SKM-1 treated with dmso at 0.1 percent for 144 hours (cell line): ENCODE results near the gene SORCS2.

Source experiments
- DNase-seq: peaks from one replicate; lab custom pipeline; 2025; ENCODE audit not compliant: unreplicated experiment; lab: John Stamatoyannopoulos, UW

SORCS2 gene

DNA sequence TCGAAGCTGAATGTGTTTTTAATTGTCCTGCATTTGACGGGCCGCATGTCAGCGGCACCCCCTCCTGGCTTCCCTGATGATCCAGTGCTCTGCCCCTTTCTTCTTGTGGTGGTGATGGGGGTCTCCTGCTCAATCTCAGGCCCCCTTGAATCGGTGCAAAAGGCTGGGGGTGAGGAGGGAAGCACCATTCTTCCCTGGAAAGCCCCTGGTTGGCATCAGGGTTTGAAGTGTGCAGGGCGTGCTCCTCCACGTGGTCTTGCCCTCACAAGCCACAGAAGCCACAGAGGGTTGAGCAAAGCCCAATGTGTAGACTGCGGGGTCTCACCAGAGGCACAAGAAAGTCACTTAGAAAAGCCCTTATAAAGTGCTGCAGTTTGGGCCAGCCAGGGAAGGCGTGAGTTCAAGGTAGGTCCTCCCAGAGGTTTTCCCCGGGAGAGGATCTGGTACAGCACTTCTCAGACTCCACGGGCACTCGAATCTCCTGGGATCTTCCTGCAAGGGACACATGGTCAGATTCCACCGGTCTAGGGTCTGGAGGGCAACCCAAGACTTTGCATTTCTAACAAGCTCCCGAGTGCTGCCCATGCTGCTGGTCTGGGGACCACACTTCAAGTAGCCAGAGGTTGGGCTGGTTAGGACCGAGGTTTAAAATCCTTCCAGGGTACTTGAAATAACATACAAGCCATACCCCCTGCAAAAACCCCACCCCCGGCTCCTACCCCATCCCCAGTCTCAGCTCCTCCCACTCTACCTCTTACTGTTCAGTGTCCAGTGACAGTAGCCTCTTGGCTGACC lies 207.3 kb downstream of the SORCS2 start:
- DNase-seq, result no peak

GRCh38 chr4:7400671-7401298 lies 208.4 kb downstream of the SORCS2 start:
- DNase-seq, result no peak

GRCh38 chr4:7402526-7402925 lies 210.2 kb downstream of the SORCS2 start:
- DNase-seq, result no peak

GRCh38 chr4:7403001-7403400 lies 210.7 kb downstream of the SORCS2 start:
- DNase-seq, result no peak

DNA sequence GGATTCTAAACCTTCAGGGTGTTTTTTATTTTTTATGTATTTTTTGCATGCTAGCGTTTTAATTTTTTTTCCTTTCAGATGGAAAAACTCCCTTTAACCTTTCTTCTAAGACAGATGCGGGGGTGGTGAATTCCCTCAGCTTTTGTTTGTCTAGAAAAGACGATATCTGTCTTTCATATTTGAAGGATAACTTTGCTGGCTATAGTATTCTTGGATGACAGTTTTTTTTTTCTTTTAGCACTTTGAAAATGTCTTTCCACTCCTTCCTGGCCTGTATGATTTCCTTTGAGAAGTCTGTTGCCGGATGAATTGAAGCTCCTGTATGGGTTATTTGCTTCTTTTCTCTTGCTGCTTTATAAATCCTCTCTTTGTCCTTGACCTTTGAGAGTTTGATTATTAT lies 215.8 kb downstream of the SORCS2 start:
- no peak for DNase-seq

DNA sequence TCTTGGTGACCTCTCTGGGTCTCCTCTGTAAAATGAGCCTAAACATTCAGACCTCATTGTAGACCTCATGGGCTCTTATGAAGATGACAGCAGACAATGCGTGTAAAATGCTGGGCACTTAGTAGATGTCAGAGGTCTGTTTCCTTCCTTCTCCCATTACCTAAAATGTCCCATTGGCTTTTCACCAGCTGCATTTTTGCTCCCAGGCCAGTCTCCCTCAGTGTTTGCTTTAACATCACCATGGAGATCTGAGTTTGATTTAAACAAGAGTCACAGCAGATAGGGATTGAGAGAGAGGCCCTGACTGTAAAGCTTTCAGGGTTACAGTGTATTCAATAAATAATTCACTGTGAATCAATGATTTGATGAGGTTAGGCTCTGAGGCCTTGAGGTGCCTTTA lies 218.1 kb downstream of the SORCS2 start:
- DNase-seq, result no peak

DNA sequence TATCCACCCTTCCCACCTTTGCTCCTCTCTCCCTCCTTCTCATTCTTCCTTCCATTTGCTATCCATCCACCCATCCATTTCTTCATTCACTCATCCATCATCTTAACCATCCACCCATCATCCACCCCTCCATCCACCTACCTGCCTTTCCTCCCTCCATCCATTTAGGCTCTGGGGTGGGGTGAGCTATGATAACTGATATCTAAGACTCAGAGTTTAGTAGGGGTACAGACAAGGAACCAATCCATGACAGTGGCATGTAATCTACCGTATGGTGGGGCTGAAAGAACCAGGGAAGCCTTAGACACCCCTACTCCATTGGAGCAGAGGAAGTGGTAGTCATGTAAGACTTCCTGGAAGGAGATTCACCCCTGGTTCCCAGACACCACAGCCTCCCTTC lies 219.2 kb downstream of the SORCS2 start:
- DNase-seq, result no peak

DNA sequence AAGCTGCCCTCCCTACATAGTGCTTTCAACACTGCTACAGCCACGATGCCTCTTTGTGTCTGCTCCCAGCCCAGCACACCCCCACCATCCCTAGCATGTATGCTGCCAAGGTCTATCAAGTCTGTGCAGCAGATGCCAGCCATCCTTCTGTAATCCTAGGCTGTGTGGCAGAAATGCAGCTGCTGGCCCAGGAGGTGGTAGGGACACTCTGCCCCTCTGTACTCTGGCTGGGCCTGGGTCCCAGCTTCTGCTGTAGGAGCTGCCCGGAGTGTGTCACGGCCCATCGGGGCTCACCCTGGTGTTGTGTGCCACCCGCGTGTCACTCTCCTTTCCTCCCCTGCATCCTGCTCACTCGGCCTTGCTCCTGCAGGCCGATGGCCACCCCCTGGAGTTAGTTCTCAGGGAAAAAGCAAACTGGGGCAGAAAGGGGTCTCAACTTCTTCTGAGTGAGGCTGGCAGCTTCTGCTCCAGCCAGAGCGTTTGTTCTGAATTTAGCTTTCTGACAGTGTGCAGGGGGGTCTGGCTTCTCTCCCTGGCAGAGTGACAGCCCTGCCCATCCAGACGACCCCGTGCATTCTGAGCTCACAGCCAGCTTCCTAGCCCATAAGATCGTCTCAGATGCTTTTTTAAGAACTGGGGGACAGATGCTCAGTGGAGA lies 219.7 kb downstream of the SORCS2 start:
- DNase-seq, result no peak

- DNase-seq, result no peak
Observed at GRCh38 chr4:7412554-7412912, 220.2 kb downstream of the SORCS2 start.

- no peak for DNase-seq
Observed at GRCh38 chr4:7414046-7414445, 221.7 kb downstream of the SORCS2 start.

DNA sequence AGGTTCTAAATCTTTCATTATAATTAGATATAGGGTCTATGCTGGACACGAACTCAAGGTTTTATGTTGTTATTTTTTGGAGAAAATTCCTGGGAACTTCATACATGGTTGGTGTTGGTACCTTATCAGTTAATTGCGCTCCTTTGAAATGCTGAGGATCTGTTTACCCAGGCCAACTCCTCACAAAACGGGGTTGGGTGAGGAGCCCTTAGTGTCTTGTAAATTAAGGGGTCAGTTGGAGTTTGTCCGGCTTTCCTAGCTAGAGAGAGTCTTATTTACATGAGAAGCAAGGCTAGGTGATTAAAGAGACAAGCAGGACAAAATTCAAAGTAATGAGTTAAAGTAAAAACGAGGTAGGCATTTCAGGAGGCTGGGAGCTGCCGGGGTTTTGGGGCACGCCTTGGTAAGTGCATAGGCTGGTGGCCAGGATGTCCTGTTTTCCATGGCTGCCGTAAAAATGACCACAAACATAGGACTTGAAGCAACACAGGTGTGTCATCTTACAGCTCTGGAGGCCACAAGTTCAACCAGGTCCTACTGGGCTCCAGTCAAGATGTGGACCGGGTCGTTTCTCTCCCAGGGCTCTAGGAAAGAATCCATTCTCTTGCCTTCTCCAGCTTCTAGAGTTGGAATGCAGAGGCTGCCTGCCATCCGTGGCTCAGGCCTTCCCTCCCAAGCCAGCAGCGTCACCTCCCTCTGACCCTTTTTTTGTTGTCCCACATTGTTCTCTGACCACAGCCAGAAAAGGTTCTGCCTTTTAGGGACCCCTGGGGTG lies 222.6 kb downstream of the SORCS2 start:
- no peak for DNase-seq

DNA sequence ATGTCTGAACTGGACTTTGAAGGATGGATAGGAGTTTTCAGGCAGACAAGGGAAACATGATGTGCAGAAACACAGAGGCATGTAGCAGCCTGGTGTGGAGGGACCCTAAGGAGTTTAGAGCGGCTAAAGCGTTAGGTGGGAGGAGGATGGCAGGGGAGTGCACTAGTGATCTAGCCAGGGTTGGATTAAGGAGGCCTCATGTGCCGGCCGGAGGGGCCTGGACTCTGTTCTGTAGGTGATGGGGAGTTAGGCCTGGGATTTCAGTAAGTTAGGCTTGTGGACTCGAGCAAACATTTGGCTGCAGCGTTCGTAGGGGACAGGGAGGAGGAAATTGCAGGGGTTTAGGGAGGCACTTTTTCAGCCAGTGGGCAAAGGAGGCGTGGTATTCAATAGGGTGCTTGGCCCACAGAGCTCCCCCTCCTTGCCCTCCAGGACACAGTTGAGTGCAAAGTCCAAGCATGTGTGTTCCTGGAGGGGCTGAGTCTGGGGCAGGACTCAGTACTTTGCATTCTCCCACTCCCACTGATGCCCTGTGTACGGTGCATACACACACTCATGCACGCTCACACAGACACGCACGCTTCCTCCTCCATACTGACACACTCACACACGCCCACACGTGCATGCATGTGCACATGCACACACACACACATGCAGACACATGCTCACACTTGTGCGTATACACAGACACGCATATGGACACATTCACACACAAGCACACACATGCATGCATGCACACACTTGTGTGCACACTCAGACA lies 223.8 kb downstream of the SORCS2 start:
- DNase-seq, result no peak

DNA sequence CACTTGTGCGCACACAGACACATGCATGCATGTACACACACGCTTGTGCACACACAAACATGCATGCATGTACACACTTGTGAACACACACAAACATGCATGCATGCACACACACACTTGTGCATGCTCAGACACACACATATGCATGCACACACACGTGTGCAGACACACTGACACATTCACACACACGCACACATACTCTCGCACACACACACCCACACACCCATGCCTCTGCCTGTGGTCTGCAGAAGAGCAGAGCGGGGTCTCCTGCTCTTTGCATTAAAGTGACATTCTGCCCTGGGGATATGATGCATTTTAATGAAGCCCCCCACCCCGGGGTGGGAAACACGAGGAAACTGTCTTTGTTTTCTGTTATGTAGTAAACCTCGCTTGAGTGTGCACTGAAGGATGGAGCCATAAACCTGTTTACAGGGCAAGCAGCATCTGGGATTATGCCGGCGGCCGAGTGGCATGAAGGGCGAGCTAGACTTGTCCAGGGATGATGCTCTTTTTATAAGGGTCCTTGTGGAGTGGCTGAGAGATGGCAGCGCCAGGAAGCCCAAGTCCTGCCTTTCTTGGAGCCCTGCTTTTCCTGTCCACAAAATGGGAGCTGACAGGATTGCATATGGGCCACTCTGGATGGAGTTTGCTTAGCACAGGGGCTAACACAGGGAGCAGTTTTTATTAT lies 224.6 kb downstream of the SORCS2 start:
- no peak for DNase-seq

- no peak for DNase-seq
Observed at GRCh38 chr4:7417639-7418038, 225.3 kb downstream of the SORCS2 start.

GRCh38 chr4:7418131-7418943 lies 226.0 kb downstream of the SORCS2 start:
- no peak for DNase-seq

GRCh38 chr4:7419961-7420660 lies 227.8 kb downstream of the SORCS2 start:
- no peak for DNase-seq

DNA sequence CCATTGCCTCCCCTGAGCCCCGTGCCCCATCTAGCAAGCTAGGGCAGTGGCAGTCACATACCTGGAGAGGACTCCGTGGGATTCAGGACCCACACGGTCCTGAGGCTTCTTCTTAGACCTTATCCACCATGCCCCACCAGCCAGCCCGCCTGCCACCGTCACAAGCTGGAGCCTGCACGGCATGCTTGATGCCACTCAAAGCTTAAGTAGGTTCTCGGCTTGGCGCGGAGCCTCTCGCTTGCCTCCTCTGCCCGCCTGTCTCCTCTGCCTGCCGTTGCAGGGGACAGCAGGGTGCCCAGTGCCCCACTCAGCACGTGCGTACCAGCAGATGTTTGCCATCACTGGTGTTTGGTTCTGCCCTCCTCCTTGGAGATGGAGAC lies 228.3 kb downstream of the SORCS2 start:
- DNase-seq, result no peak

DNA sequence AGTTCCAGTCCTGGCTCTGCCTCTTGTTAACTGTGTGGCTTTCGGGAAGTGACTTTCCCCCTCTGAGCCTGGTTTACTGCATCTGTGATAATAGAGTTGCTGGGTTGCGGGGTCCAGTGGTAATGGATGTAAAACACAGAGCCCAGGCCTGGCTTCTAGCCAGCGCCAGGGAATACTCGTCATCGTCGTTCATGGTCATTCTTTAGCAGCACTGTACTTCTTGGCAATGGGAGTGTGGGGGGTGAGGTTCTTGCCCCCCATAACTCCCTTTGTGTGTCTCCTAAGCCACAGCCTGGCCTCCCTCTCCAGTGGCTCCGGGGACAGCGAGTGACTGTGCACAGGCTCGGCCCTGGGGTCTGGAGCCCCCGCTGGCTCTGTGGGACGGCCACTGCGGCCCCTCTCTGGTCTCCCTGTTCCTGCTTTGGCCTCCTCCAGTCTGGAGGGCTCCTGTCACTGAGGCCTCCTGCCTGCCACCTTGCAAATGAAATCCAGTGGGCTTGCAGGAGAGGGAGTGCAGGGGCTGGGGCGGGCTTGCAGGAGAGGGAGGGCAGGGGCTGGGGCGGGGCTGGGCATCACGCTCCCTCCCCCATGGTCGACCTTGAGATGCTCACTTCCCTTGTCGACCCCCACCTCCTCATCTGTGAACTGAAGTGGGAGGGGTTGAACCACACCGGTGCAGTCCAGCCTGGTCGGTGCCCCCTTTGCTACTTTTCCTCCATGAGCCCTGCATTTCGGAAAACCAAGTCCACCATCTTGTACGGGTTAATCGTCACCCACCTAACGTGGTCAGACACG lies 229.2 kb downstream of the SORCS2 start:
- DNase-seq, result no peak
